Hematopoietic multipotent progenitor cell treated with erythropoietin and hydrocortisone succinate and interleukin-3 and kit ligand, for 8 days (in vitro differentiated cells): ENCODE measurements around the gene SERTAD2.

Experiments
- DNase-seq: peaks from one replicate; pipeline ENCODE4 v3.0.0-alpha.2; 2015

SERTAD2 gene

GRCh38 chr2:64672708-64673107 is 19.0 kb upstream of the SERTAD2 start:
- DNase-seq = no peak

GRCh38 chr2:64670047-64670446 is 16.3 kb upstream of the SERTAD2 start:
- no peak for DNase-seq

- DNase-seq = no peak
Observed at GRCh38 chr2:64669288-64669687, 15.6 kb upstream of the SERTAD2 start.

GRCh38 chr2:64668542-64668941 is 14.8 kb upstream of the SERTAD2 start:
- no peak for DNase-seq

- DNase-seq = no peak
Observed at GRCh38 chr2:64667535-64667934, 13.8 kb upstream of the SERTAD2 start.

GRCh38 chr2:64666810-64667438 is 13.2 kb upstream of the SERTAD2 start:
- no peak for DNase-seq

- DNase-seq = no peak
Observed at GRCh38 chr2:64665709-64666108, 12.0 kb upstream of the SERTAD2 start.

GRCh38 chr2:64663402-64663801 is 9.7 kb upstream of the SERTAD2 start:
- no peak for DNase-seq

- DNase-seq = no peak
Observed at GRCh38 chr2:64661741-64662169, 8.0 kb upstream of the SERTAD2 start.

GRCh38 chr2:64659252-64659651 is 5.5 kb upstream of the SERTAD2 start:
- no peak for DNase-seq

GRCh38 chr2:64658269-64658668 is 4.6 kb upstream of the SERTAD2 start:
- DNase-seq = no peak

GRCh38 chr2:64657411-64657810 is 3.7 kb upstream of the SERTAD2 start:
- DNase-seq = no peak

GRCh38 chr2:64656379-64656778 is 2.7 kb upstream of the SERTAD2 start:
- DNase-seq = no peak

GRCh38 chr2:64655873-64656272 is 2.2 kb upstream of the SERTAD2 start:
- DNase-seq = peak; percentile 55

GRCh38 chr2:64655018-64655664 is 1.4 kb upstream of the SERTAD2 start:
- DNase-seq = peak; percentile 43

GRCh38 chr2:64654063-64654811 is 524 bp upstream of the SERTAD2 start:
- peak; percentile 83 for DNase-seq

GRCh38 chr2:64652231-64653108 is 1.2 kb downstream of the SERTAD2 start:
- DNase-seq = peak; percentile 56

GRCh38 chr2:64651590-64651989 is 2.1 kb downstream of the SERTAD2 start:
- DNase-seq = no peak

GRCh38 chr2:64650722-64651338 is 2.9 kb downstream of the SERTAD2 start:
- DNase-seq = no peak

- DNase-seq = no peak
Observed at GRCh38 chr2:64650296-64650695, 3.4 kb downstream of the SERTAD2 start.

GRCh38 chr2:64649626-64650025 is 4.1 kb downstream of the SERTAD2 start:
- DNase-seq = peak; percentile 23

GRCh38 chr2:64649013-64649484 is 4.7 kb downstream of the SERTAD2 start:
- peak; percentile 92 for DNase-seq
